Measurements from ENCODE around the gene CBL.

CBL gene

DNA sequence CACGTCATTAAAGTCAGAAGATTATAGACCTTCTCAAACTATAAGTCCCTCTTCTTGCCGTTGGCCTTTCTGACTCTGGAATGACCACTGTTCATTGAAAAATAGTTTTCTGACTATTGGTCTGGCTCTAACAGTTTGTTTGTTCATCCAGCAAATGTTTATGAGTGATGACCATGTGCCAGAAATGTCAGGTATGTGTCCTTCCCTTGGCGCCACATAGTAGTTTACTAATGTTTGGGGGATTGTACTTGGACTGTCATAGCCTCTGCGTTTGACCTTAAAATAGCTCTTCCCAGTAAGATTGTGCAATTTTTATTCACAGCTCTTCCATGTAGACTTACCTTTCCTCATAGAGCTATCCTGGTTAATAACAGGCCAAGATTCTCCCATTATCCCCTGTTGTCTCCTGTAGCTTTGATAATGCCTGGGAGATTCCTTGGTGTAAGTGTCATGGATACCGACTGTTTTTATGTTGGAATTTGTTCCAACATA lies 97.1 kb downstream of the CBL start:
- DNase-seq (ENCODE audit: low read depth): no peak
- no peak overlapping the region for H3K4me3 ChIP-seq (ENCODE audit: low read depth, low read length)

DNA sequence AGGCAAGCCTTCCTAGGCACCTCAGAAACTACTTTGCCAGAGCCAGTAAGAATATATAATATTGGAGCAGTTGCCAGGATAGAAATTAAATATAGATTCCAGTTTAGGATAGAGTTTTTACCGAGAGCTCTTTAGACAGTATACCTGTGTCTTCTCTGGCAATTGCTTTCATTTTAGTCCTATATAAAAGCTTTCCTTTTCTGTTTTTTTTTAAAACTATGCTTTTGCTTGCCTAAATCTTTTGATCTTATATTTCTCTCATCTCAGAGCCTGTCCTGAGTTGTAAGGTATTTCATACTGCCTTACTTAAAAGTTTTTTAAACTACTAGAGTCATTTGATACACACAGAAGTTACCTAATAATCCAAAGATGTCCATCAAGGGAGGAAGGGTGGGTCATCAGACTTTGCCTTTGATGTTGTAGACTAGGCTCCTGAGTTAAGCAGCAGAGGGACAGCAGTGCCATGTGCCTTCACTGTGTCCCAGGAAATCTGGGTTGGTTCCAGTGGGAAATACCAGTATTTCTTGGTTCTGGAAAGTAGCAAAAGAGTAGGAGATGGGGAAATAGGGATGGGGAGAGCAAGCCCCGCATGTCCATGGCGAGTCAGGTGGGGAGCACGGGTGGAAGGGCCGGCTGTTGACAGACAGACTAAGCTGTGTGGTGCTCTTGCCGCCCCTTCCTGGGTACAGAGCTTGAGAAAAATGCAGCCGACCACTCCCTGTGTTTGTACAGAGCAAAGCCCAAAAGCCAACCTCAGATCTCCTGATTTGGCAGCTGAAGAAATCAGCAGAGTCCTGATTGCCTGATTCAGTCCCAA lies 99.6 kb downstream of the CBL start:
- no peak overlapping the region for H3K4me3 ChIP-seq (ENCODE audit: low read depth, low read length)

DNA sequence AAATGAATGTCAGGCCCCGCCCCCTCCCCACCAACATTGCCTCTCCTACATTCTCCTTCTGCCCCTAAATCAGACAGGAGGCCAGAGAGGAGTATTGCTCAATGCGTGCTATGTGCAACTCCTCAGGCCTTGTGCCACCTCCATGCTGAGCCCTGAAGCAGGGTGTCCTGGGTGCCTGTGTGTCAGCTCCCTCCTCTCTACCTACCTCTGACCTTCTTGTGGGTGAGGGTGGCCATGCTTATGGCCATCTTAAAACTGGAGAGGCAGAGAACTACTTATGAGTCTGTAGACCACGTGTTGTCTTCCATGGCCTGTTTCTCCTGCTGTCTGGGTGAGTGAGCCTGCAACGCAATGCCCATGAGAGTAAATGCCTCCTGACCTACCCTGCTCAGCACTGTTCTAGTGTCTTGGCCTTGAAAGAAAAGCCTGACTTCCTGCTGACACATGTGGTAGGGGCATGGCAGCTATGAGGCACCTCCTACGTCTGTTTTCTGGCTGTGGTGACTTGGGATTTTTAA lies 100.3 kb downstream of the CBL start:
- H3K4me3 ChIP-seq (ENCODE audit: low read depth, low read length): no peak overlapping the region

More for the DNA sequence above, 99.6 kb downstream of the CBL start:
- no peak for DNase-seq (ENCODE audit: low read depth)

DNA sequence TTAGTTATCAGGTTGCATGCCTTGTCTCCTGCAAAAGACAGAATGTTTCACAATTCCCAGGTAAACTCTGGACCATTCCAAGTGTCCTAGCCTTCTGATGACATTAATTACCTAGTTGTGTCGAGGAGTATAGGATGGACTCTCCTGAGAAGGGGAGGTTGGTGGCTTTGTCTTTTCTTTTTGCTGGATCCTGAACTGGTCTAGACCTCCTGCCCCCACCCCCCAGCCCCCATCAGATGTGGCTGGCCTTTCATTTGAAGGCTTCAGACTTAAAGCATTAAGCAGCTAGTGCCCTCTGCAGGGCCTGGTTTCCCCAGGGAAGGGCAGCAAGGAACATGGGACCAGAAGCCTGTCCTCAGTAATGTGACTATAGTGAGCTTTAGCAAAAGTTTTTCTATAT lies 101.1 kb downstream of the CBL start:
- no peak for DNase-seq (ENCODE audit: low read depth)
- no peak overlapping the region for H3K4me3 ChIP-seq (ENCODE audit: low read depth, low read length)

More for the DNA sequence above, 100.3 kb downstream of the CBL start:
- peak; percentile 41 for DNase-seq (ENCODE audit: low read depth)

DNA sequence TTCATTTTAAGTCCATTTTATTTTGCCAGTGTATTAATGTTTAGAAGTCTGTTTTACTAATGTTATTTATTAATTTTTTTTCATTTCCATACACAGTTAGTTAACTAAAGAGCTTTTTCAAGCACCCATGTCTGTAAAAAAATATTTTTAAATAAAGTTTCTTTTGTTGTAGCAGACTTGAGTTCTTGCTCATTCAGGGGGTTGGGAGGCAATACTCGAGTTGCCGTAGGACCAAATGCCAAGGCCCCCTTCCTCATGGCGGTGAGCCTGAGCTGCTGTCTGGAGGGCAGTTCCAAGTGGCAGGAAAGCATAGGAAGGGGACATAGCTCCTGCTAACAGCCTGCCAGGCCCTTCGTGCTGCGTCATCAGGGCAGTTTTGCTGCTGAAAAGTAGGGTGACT lies 101.8 kb downstream of the CBL start:
- no peak for DNase-seq (ENCODE audit: low read depth)
- H3K4me3 ChIP-seq (ENCODE audit: low read depth, low read length): no peak overlapping the region

DNA sequence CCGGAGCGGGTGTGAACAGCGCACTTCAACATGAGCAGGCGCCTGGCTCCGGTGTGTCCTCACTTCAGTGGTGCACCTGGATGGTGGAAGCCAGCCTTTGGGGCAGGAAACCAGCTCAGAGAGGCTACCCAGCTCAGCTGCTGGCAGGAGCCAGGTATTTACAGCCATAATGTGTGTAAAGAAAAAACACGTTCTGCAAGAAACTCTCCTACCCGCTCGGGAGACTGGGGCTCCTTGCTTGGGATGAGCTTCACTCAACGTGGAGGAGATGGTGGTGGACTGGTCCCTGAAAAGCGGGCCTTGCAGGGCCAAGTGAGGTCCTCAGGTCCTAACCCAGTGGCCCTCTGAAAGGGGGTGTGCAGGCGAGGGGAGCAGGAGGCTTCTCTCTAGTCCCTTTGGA lies 103.3 kb downstream of the CBL start:
- no peak overlapping the region for H3K4me3 ChIP-seq (ENCODE audit: low read depth, low read length)
- DNase-seq (ENCODE audit: low read depth): no peak

DNA sequence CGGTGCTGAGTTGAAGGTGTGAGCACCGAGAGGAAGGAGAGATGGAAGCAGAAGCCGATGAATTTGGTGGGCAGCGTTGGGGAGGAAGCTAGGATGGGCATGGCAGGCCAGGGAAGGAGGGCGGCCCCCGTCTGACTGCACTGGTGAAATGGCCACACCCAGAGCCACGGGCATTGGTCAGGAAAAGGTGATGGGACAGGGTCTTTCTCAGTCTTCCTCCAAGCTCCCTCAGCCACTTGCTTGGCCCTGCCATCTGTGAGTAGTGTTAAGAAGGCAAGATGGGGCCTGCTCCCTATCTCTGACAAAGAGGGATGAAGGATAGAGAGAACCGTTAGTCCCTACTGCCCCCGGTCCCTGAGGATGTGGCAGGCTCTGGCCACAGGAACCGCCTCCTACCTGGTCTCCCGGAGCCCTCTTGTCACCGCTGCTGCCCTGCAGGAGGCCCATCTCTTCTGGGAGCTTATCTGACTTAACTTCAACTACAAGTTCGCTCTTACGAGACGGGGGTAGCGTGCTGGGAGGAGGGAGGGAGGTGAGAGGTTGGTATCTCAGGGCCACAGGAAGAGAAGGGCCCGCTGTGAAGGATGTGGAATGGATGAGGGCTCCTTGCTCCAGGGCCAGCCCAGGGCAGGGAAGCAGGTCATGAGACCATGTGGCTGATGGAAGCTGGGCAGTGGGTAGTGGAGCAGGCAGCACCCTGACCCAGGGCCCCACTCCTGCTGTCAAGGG lies 104.0 kb downstream of the CBL start:
- no peak for DNase-seq (ENCODE audit: low read depth)
- no peak overlapping the region for H3K4me3 ChIP-seq (ENCODE audit: low read depth, low read length)

DNA sequence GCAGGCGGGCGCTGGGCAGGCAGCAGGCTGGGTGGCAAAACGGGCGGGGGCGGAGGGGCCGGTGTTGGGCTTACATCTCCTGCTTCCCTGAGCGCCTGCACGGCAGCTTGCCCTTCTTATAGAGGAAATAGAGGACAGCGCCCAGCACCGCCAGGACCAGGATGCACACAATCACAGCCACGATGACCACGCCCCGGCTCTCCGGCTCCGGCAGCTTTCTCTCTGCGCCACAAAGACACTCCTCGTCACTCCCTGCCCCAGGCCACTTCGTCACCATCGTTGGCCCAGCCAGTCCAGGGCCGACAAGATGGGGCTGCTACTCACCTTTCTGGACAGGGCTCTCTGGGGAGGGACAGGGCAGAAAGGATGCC lies 104.5 kb downstream of the CBL start:
- H3K4me3 ChIP-seq (ENCODE audit: low read depth, low read length): no peak overlapping the region

DNA sequence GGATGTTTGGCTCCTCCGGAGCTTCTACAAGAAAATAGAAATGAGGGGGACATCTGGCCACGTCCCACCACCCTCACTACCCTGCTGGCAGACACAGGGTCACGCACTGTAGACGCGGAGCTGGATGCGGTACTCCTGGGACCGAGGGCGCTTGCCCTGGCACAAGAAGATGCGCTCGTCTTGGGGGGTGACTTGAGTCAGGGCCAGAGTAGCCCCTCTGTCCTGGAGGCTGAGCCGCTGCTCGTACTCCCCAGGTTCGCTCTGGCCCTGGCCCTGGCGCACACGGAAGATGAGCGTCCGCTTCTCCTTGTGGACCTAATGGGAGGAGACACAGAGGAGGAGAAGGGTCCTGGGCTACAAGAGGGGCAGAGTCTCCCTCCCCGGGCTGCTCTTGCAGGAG lies 108.6 kb downstream of the CBL start:
- no peak for DNase-seq (ENCODE audit: low read depth)
- no peak overlapping the region for H3K4me3 ChIP-seq (ENCODE audit: low read depth, low read length)

More for the DNA sequence above, 104.5 kb downstream of the CBL start:
- no peak for DNase-seq (ENCODE audit: low read depth)

DNA sequence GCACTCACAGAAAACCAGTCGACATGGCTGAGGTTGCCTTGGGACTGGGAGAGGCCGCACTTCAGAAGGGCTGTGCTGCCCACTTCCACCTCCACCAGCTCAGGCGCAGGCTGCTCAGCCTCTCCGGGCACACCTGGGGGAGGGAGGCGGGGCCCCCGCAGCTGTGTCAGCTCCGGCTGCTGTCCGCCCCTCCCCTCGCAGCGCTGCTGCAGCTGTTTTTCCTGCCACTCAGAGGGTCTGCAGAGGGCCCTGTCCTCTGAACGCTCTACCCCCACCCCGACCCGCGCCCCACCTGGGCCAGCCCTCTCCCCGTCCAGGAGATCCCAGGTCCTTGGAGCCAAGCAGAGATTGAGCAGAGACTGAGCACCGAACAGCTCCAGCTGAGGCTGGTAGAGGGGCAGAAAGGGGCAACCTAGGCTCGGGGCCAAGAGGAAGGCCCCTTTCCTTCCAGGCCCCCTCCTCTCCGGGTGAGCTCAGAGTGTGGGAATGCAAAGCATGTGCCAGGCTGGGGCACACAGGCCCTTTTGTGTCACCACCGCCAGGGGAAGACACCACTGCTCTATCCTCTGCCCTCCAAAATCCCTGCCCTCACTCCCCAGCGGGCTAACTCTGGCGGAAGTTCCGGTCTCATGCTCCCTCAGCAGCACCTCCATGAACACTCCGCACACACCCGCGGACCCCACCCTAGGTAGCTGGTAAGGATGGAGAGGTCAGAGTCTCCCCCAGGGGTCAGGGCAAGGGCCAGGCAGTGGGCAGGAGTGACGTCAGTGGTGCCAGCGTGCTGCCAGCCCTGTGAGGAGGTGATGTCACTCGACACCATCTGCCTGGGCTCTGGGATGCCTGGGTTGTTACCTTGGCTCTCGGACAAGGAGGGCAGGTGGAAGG lies 109.2 kb downstream of the CBL start:
- no peak for DNase-seq (ENCODE audit: low read depth)
- H3K4me3 ChIP-seq (ENCODE audit: low read depth, low read length): peak overlapping the region; percentile 69

DNA sequence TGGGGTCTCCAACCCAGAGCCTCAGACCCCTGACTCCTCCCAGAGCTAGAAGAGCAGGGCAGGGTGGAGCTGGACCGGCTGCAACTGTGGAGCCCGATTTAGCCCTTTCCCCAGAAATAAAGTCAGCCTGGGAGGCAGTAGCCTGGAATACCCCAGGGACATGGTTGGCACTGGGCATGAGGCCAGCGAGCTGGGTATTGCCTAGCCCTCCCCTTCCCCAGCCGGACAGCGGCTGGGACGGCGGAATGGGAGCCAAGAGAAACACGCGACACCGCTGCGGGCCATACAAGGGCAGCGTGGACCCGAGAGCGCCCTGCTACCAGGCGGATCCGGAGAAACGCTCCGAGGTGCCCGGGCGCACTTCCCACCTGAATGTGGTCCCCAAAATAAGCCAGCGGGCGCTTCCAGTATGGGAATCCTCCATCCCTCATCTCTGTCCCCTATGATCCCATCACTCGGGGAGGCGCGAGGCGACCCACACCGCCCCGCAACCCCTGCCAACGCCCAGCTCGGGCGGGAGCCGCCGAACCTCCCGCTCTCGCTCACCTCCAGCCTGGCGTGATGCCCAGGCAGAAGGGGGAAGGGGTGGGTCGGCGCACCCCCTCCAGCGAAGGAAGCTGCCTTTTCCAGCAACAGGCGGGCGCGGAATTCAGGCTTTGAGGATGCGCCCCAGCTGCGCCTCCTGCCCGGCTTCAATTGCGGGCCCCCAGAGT lies 110.0 kb downstream of the CBL start:
- no peak for DNase-seq (ENCODE audit: low read depth)
- peak overlapping the region; percentile 69 for H3K4me3 ChIP-seq (ENCODE audit: low read depth, low read length)

DNA sequence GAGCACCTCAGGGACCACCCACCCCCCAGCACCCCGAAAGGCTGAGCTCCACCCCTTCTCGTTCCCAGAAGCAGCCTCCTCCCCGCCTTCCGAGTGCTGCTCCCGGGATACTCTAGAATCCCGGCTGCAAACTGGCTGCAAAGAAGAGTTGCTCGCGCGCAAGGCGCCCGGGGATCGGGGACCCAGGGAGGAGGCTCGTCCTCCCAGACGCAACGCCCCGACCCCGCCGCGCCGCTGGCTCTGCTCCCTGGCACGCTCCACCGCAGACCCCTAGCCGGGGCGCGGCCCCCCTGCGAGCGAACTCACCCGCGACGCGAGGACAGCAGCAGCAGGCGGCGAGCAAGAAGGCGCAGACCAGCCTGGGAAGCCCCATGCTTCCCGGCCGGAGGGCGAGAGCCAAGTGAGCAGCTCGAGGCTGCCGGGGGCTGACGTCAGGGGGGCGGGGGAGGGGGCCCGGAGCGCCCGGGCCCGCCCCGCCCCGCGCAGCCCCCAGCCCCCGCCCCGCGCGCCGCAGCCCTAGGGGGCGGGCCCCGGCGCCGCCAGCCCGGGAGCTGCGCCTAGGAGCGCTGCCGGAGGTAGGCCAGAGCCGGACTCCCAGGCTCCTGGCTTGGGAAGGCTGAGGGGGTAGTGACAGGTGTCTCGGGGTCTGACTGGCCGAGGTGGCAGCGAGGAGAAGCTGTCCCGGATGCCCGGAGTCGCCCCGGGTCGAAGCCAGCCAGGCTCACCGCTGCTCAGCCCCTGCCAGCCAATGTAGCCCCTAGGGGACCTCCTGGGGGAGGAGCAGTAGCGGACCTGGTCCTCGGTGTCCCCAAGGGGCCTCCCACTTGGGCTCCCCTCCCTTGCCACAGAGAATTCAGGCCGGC lies 110.8 kb downstream of the CBL start, which contains the start of gene MCAM:
Gene MCAM (minus strand): TSS at position 402 of the 863 bp plus-strand sequence. CDS start 29 bp downstream, at position 373.
- peak within 1 kb of the TSS; percentile 69 for H3K4me3 ChIP-seq (ENCODE audit: low read depth, low read length)
- no peak for DNase-seq (ENCODE audit: low read depth)

DNA sequence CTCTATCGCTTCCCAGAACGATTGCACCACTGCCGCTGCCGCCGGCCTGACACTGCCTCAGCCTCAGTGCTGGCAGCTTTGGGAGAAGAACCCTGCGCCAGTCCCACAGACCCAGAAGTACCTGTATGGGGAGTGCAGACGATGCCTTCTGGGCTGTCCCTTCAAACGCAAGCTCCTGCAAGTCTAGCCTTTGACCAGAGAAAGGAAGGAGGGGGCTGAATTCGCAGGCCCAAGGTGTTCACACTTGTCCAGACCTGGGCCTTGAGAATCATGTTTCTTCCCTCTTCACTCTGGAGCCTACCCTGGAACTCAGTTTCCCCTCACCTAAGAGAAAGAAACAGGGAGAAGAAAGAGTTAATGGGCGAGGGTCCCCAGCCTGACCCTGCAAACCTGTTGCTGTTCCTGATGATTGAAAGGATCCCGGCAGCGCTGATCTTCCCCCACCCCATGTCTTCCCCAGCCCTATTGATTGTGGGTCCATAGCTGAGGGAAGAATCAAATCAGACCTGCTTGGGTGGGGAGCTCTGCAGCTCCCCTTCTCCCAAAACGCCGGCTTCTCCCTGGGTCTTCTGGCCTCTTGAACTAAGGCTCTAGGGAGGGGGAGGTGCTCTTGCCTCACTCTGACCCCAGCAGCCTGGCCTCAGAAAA lies 111.6 kb downstream of the CBL start:
- no peak for DNase-seq (ENCODE audit: low read depth)
- no peak overlapping the region for H3K4me3 ChIP-seq (ENCODE audit: low read depth, low read length)

DNA sequence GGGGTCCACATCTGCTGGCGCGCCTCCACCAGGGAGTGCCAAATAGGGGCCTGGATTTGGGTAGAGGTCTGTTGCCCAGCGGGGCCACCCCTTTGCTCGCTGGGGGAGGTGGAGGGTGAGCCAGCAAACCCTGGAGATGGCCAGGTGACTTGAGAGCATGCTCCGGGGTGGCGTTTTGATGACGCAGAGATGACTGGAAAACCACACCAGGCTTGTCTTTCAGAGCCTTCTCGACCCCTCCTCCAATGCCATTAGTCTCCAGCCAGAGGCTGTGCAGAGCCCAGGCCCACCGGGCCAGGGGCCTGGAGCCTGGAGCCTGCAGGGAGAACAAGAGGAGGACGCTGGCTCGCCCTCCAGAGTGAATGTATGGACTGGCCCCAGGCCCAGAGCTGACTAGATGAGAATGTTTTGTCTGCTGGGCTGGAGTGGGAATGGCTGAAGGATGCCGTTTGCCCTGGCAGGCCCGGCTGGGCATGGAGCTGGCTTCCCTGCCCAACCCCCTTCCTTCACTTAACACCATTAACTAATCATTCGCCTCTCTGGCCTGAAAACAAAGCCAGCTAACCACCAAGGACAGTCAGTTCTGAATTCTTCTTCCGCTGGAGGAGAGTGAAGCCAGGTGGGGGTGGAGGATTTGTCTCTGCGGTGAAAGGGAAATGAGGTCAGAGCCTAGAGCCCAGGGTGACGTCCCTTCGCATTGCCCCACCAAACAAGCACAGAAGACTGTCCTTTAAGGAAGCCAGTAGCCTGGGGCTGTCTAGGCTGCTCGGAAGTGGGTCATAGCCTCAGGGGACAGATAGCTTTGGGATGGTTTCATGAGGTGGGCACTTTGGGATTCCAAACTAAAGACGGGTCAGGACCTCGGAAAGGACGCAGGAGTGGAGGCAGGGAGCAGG lies 112.3 kb downstream of the CBL start:
- no peak for DNase-seq (ENCODE audit: low read depth)
- H3K4me3 ChIP-seq (ENCODE audit: low read depth, low read length): no peak overlapping the region

DNA sequence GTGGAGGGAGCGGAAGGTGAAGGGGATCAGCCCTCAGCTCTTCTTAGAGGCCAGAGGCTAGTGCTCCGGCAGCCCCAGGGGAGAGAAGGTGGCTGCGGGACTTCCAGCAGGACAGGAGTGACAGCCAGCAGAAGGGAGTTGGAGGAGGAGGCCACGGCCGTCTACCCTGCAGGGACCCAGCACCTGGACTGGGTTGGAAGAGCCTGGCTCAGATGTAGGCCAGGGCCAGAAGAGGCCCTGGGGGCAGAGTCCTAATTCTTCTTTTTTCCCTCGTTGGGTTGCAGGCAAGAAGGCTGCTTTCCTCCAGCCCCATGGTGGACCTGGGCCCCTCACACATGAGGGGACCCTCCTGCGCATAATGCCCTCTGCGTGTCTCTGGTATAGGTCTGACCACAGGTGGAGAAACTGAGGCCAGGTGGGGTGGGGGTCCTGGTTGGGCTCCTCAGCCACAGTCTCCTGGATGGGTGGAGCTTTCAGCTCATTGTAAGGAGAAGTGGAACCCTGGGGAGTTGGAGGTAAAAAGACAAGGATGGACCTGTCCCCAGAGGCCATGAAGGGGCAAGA lies 113.1 kb downstream of the CBL start:
- H3K4me3 ChIP-seq (ENCODE audit: low read depth, low read length): no peak overlapping the region
- no peak for DNase-seq (ENCODE audit: low read depth)

DNA sequence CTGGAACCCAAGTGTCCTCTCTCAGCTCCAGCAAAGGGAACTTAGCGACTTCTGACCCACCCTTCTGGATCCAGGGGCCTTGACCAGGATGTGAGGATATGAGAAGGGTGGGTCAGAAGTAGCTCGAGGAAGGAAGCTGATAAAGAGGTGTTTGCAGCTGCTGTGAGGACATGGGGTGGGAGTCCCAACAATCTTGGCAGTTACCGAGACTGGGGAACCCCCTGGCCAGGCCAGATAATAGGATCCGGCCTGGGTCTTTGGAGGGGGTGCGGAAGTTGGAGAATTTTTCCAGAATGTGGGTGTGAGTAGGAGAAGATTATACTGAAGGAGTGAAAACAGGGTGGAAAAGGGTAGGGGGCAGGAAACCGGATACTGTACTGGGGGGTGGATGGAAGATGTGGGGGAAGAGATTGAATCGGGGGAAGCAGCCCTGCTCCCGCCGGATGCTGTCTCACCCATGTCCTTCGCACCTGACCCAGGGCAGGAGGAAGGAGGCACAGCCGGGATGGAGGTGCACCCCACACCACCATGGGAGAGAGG lies 113.6 kb downstream of the CBL start:
- no peak for DNase-seq (ENCODE audit: low read depth)
- no peak overlapping the region for H3K4me3 ChIP-seq (ENCODE audit: low read depth, low read length)

Data from skeletal muscle cell (primary cell).